DOHH2 (cell line): ENCODE results near the gene KCNG2.

Source experiments
- H3F3A ChIP-seq: fragments of 200-600 bp; sonication (generic), shearing (Covaris generic); 2 replicates; pipeline ENCODE4 v1.6.0; 2016; ENCODE audit warnings: antibody characterized with exemption, mild to moderate bottlenecking; ENCODE audit not compliant: control insufficient read depth, insufficient read depth
- H3K27ac ChIP-seq: fragments of 200-600 bp; sonication (generic); 2 replicates; pipeline ENCODE4 v1.5.1; 2014; ENCODE audit warnings: low read depth, mild to moderate bottlenecking, low read length, moderate library complexity
- H3K27me3 ChIP-seq: fragments of 200-600 bp; sonication (generic); 2 replicates; pipeline ENCODE4 v1.6.1; 2014; ENCODE audit warnings: mild to moderate bottlenecking, low read length, mixed read lengths; ENCODE audit not compliant: control insufficient read depth
- H3K36me3 ChIP-seq: fragments of 200-600 bp; sonication (generic); 2 replicates; pipeline ENCODE4 v1.6.1; 2014; ENCODE audit warnings: mild to moderate bottlenecking, low read length, moderate library complexity, mixed read lengths; ENCODE audit not compliant: control insufficient read depth
- H3K4me1 ChIP-seq: fragments of 200-600 bp; sonication (generic); 2 replicates; pipeline ENCODE4 v1.6.1; 2014; ENCODE audit warnings: mild to moderate bottlenecking, low read length, mixed read lengths; ENCODE audit not compliant: control insufficient read depth
- H3K4me2 ChIP-seq: fragments of 200-600 bp; sonication (generic); 2 replicates; pipeline ENCODE4 v1.6.0; 2014; ENCODE audit warnings: mild to moderate bottlenecking, low read length, moderate library complexity
- H3K4me3 ChIP-seq: fragments of 200-600 bp; sonication (generic); 2 replicates; pipeline ENCODE4 v1.5.1; 2014; ENCODE audit warnings: mild to moderate bottlenecking, low read length, mixed read lengths
- H3K79me2 ChIP-seq: fragments of 200-600 bp; sonication (generic); 2 replicates; pipeline ENCODE4 v1.6.1; 2014; ENCODE audit warnings: mild to moderate bottlenecking, low read length, mixed read lengths; ENCODE audit not compliant: control insufficient read depth
- H3K9me2 ChIP-seq: fragments of 200-600 bp; sonication (generic); replicated peaks from 2 replicates; pipeline ENCODE4 v1.6.1; 2014; ENCODE audit warnings: mild to moderate bottlenecking, low read length, mixed read lengths; ENCODE audit not compliant: control insufficient read depth
- H3K9me3 ChIP-seq: fragments of 200-600 bp; sonication (generic); 2 replicates; pipeline ENCODE4 v1.6.1; 2014; ENCODE audit warnings: antibody characterized with exemption, low read length, mixed read lengths; ENCODE audit not compliant: control insufficient read depth, insufficient read depth
- H4K20me1 ChIP-seq: fragments of 200-600 bp; sonication (generic); 2 replicates; pipeline ENCODE4 v1.6.0; 2014; ENCODE audit warnings: low read depth, mild to moderate bottlenecking, antibody characterized with exemption, low read length, moderate library complexity; ENCODE audit not compliant: control insufficient read depth, insufficient read depth
- CTCF ChIP-seq: fragments of 200-600 bp; sonication (generic); IDR thresholded peaks from one replicate; pipeline ENCODE4 v1.5.1; 2014; ENCODE audit warnings: antibody characterized with exemption, mild to moderate bottlenecking, low read depth, low read length; ENCODE audit not compliant: poor library complexity, severe bottlenecking
- EZH2phosphoT487 ChIP-seq: fragments of 200-600 bp; sonication (generic); IDR thresholded peaks from 2 replicates; pipeline ENCODE4 v1.6.1; 2017; ENCODE audit warnings: borderline replicate concordance, mild to moderate bottlenecking, antibody characterized with exemption, low read length, moderate library complexity, mixed read lengths

The KCNG2 gene

GRCh38 chr18:79844999-79845563 lies 47.3 kb downstream of the KCNG2 start:
- Histone ChIP-seq H3K4me1 (peaks cover 13% of the 10 kb centered on the region), H3K27ac (no peak overlapping the region), H3K79me2 (no peaks in the 10 kb centered on the region), H4K20me1 (no peaks in the 10 kb centered on the region), H3K36me3 (no peaks in the 10 kb centered on the region), H3K27me3 (no peaks in the 10 kb centered on the region), H3K4me3 (no peak overlapping the region), H3F3A (no peaks in the 10 kb centered on the region), H3K9me2 (no peaks in the 10 kb centered on the region), H3K9me3 (no peaks in the 10 kb centered on the region), H3K4me2 (no peak overlapping the region)
- no peak for TF ChIP-seq EZH2phosphoT487
- TF ChIP-seq CTCF = no peak

GRCh38 chr18:79846936-79847557 lies 49.3 kb downstream of the KCNG2 start:
- H4K20me1 ChIP-seq = no peaks in the 10 kb centered on the region
- H3K4me2 ChIP-seq = no peak overlapping the region
- H3K9me2 ChIP-seq = no peaks in the 10 kb centered on the region
- no peak for TF ChIP-seq EZH2phosphoT487
- TF ChIP-seq CTCF = no peak
- H3K27ac ChIP-seq = no peak overlapping the region
- no peaks in the 10 kb centered on the region for H3K36me3 ChIP-seq
- no peaks in the 10 kb centered on the region for H3F3A ChIP-seq
- H3K4me3 ChIP-seq = no peak overlapping the region
- H3K27me3 ChIP-seq = no peaks in the 10 kb centered on the region
- no peaks in the 10 kb centered on the region for H3K9me3 ChIP-seq
- peaks cover 13% of the 10 kb centered on the region for H3K4me1 ChIP-seq
- no peaks in the 10 kb centered on the region for H3K79me2 ChIP-seq

GRCh38 chr18:79847606-79848293 lies 50.0 kb downstream of the KCNG2 start:
- no peak overlapping the region for H3K27ac ChIP-seq
- TF ChIP-seq EZH2phosphoT487 (no peak), CTCF (no peak)
- H3K27me3 ChIP-seq = no peaks in the 10 kb centered on the region

More at GRCh38 chr18:79847606-79848293, 50.0 kb downstream of the KCNG2 start:
- peaks cover 13% of the 10 kb centered on the region for H3K4me1 ChIP-seq
- no peak overlapping the region for H3K4me2 ChIP-seq
- H3F3A ChIP-seq = no peaks in the 10 kb centered on the region
- no peaks in the 10 kb centered on the region for H3K9me3 ChIP-seq
- H3K4me3 ChIP-seq = no peak overlapping the region
- no peaks in the 10 kb centered on the region for H3K36me3 ChIP-seq
- H3K79me2 ChIP-seq = no peaks in the 10 kb centered on the region
- no peaks in the 10 kb centered on the region for H4K20me1 ChIP-seq
- H3K9me2 ChIP-seq = no peaks in the 10 kb centered on the region
